Suprapubic skin (tissue), 4 donors: Measurements from ENCODE around the gene ELAVL2. TPM values are rescaled to one million over a fixed set of nuclear protein-coding genes. Genes with fewer than 3 reads are reported as not detected.

Experiments used
- DNase-seq, 2 donors: peaks; one replicate each; pipeline ENCODE4 v3.0.0-alpha.2; 2019; ENCODE audit warnings: low spot score in 2 of 2
- H3K27ac ChIP-seq: fragments of 200-600 bp; sonication (generic); one replicate; pipeline ENCODE4 v1.5.1; 2019
- H3K27me3 ChIP-seq: fragments of 200-600 bp; sonication (generic); one replicate; pipeline ENCODE4 v1.5.1; 2019
- H3K36me3 ChIP-seq: fragments of 200-600 bp; sonication (generic); one replicate; pipeline ENCODE4 v1.5.1; 2019
- H3K4me1 ChIP-seq: fragments of 200-600 bp; sonication (generic); one replicate; pipeline ENCODE4 v1.5.1; 2019
- H3K4me3 ChIP-seq: fragments of 200-600 bp; sonication (generic); one replicate; pipeline ENCODE4 v1.5.1; 2019; ENCODE audit warnings: mild to moderate bottlenecking
- H3K9me3 ChIP-seq: fragments of 200-600 bp; sonication (generic); one replicate; pipeline ENCODE4 v1.5.1; 2019
- EP300 ChIP-seq: sonication (generic); formaldehyde crosslinking; IDR thresholded peaks from one replicate; pipeline ENCODE4 v1.6.1; 2017; ENCODE audit warnings: antibody characterized with exemption
- POLR2A ChIP-seq, 2 donors: fragments of 450-650 bp; IDR thresholded peaks; one replicate each; pipeline ENCODE4 v1.6.1; 2017; ENCODE audit warnings: antibody characterized with exemption in 2 of 2, mild to moderate bottlenecking in 2 of 2, moderate library complexity in 2 of 2
- POLR2AphosphoS5 ChIP-seq, 3 donors: sonication (generic); formaldehyde crosslinking; IDR thresholded peaks; one replicate each; pipeline ENCODE4 v1.6.1; 2017; ENCODE audit warnings: antibody characterized with exemption in 3 of 3
- WGBS: methylation state at CpG from one replicate; pipeline ENCODE4 v1.1.5; 2018; 5-methylcytosine and 5-hydroxymethylcytosine counted together
- total RNA-seq, 4 donors: library from RNA; depleted of rRNA; stranded (reverse); fragments of >200 nt; gene quantifications; one replicate each; pipeline ENCODE4 v1.1.0, GENCODE V29; 2016
- TF ChIP-seq, protein P1 (sequence below), 2 donors: fragments of 200-600 bp in 1 of 2; fragments of 450-650 bp in 1 of 2; sonication (generic) in 1 of 2; IDR thresholded peaks; one replicate each; pipeline ENCODE4 v1.5.1; 2016 to 2019; ENCODE audit warnings: antibody characterized with exemption in 2 of 2, mild to moderate bottlenecking in 1 of 2, moderate library complexity in 1 of 2

ELAVL2 gene
- total RNA-seq, 4 donors from 2014 or later = 0.48 to 0.59 (median 0.55) TPM

DNA sequence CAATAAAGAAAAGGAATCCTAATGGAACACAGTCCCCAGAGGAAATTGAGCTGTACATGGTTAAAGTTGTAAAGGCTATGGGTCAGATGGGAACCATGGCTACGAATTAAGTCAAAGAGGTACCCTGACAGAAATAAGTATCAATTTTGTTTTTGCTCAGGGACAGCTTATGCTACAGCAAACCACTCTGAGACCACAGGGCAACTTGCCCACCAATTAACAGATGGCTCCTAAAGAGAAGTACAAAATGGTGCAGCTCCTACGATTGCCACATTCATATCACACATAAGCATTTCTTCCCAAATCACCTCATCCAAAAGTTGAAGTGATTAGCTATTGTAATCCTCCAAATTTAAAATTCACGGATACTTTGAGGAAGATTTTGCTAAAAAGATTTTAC is 83.0 kb downstream of the ELAVL2 start:
- Histone ChIP-seq H3K9me3 (no peaks in the 10 kb centered on the region), H3K4me3 (no peak overlapping the region), H3K27ac (no peak overlapping the region), H3K4me1 (no peaks in the 10 kb centered on the region), H3K36me3 (no peaks in the 10 kb centered on the region), H3K27me3 (no peaks in the 10 kb centered on the region)
- no peak for DNase-seq
- TF ChIP-seq, protein P1, sequence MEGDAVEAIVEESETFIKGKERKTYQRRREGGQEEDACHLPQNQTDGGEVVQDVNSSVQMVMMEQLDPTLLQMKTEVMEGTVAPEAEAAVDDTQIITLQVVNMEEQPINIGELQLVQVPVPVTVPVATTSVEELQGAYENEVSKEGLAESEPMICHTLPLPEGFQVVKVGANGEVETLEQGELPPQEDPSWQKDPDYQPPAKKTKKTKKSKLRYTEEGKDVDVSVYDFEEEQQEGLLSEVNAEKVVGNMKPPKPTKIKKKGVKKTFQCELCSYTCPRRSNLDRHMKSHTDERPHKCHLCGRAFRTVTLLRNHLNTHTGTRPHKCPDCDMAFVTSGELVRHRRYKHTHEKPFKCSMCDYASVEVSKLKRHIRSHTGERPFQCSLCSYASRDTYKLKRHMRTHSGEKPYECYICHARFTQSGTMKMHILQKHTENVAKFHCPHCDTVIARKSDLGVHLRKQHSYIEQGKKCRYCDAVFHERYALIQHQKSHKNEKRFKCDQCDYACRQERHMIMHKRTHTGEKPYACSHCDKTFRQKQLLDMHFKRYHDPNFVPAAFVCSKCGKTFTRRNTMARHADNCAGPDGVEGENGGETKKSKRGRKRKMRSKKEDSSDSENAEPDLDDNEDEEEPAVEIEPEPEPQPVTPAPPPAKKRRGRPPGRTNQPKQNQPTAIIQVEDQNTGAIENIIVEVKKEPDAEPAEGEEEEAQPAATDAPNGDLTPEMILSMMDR (IDR thresholded peaks at IDR 0.05) = no peak
- no peak for TF ChIP-seq POLR2AphosphoS5 (IDR thresholded peaks at IDR 0.05)
- TF ChIP-seq EP300 = no peak
- TF ChIP-seq POLR2A (IDR thresholded peaks at IDR 0.05) = no peak
- WGBS = 88% methylated on average over 3 of the region's 3 CpGs

DNA sequence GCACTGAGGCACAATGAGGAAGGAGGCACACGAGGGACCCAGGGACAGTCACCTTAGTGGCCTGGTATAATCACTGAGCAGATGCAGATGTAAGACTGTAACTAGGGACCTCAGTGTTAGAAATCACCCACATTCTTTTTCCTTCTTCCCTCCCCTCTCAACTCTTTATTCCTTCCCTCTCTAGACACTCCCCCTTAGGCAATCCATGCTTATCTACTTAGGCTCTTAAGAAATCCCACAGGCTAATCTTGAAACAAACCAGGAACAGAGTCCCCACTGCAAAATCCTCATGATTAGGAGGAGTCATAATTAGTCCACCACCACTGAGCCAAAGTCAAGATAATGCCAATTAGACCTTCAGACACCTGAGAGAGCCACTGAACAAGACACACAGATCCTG is 84.7 kb downstream of the ELAVL2 start:
- no peaks in the 10 kb centered on the region for H3K27me3 ChIP-seq
- H3K27ac ChIP-seq = no peak overlapping the region
- no peak for DNase-seq
- TF ChIP-seq, protein P1 (IDR thresholded peaks at IDR 0.05) = no peak
- TF ChIP-seq POLR2AphosphoS5 (IDR thresholded peaks at IDR 0.05) = no peak
- no peak for TF ChIP-seq POLR2A (IDR thresholded peaks at IDR 0.05)
- no peak for TF ChIP-seq EP300
- no peaks in the 10 kb centered on the region for H3K36me3 ChIP-seq
- no peaks in the 10 kb centered on the region for H3K4me1 ChIP-seq
- no peak overlapping the region for H3K4me3 ChIP-seq
- no peaks in the 10 kb centered on the region for H3K9me3 ChIP-seq
- WGBS = 55% methylated on average over 1 of the region's 1 CpG

- no peaks in the 10 kb centered on the region for H3K9me3 ChIP-seq
- no peaks in the 10 kb centered on the region for H3K36me3 ChIP-seq
- H3K4me3 ChIP-seq = no peak overlapping the region
- no peaks in the 10 kb centered on the region for H3K4me1 ChIP-seq
- 70% methylated on average over 2 of the region's 2 CpGs for WGBS
- DNase-seq = no peak
- no peaks in the 10 kb centered on the region for H3K27me3 ChIP-seq
- TF ChIP-seq EP300 (no peak), POLR2AphosphoS5 (IDR thresholded peaks at IDR 0.05) (no peak), POLR2A (IDR thresholded peaks at IDR 0.05) (no peak)
- TF ChIP-seq, protein P1 (IDR thresholded peaks at IDR 0.05) = no peak
- no peak overlapping the region for H3K27ac ChIP-seq
These were observed 85.5 kb downstream of the ELAVL2 start for GRCh38 chr9:23740531-23740930.

- H3K27ac ChIP-seq = no peak overlapping the region
- DNase-seq = no peak
- H3K4me3 ChIP-seq = no peak overlapping the region
- H3K9me3 ChIP-seq = no peaks in the 10 kb centered on the region
- no peaks in the 10 kb centered on the region for H3K4me1 ChIP-seq
- no peaks in the 10 kb centered on the region for H3K27me3 ChIP-seq
- WGBS = 81% methylated on average over 3 of the region's 3 CpGs
- TF ChIP-seq EP300 (no peak), POLR2A (IDR thresholded peaks at IDR 0.05) (no peak), POLR2AphosphoS5 (IDR thresholded peaks at IDR 0.05) (no peak)
- TF ChIP-seq, protein P1 (IDR thresholded peaks at IDR 0.05) = no peak
- H3K36me3 ChIP-seq = no peaks in the 10 kb centered on the region
These were observed 86.3 kb downstream of the ELAVL2 start for GRCh38 chr9:23739753-23740152.

GRCh38 chr9:23736293-23736692 is 89.7 kb downstream of the ELAVL2 start:
- DNase-seq = no peak
- no peaks in the 10 kb centered on the region for H3K4me1 ChIP-seq
- no peaks in the 10 kb centered on the region for H3K27me3 ChIP-seq
- no peak overlapping the region for H3K27ac ChIP-seq
- TF ChIP-seq POLR2A (IDR thresholded peaks at IDR 0.05) = no peak
- TF ChIP-seq, protein P1 (IDR thresholded peaks at IDR 0.05) = no peak
- no peak for TF ChIP-seq EP300
- TF ChIP-seq POLR2AphosphoS5 (IDR thresholded peaks at IDR 0.05) = no peak
- H3K9me3 ChIP-seq = no peaks in the 10 kb centered on the region
- no peak overlapping the region for H3K4me3 ChIP-seq
- 96% methylated on average over 5 of the region's 5 CpGs for WGBS
- H3K36me3 ChIP-seq = no peaks in the 10 kb centered on the region
